ENCODE data around the gene ENTREP3.
"Not testable (repeated sequence)": the region's sequence is repeated elsewhere in the genome, so short reads cannot be mapped to it uniquely, and the experiment has no call there.

The ENTREP3 gene

GRCh38 chr1:155227261-155228095 lies 27.8 kb downstream of the ENTREP3 start:
- WGBS, 2 donors (ENCODE audit: extremely low coverage in 2 of 2, insufficient read length in 2 of 2, insufficient replicate concordance in 1 of 2): no CpG with 5 or more reads among the region's 42 CpGs
- H3K9ac ChIP-seq (ENCODE audit: low read depth, low read length, poor library complexity): peak overlapping the region; percentile 63
- DNase-seq (ENCODE audit: low spot score): peak; percentile 99

GRCh38 chr1:155226910-155227260 lies 28.4 kb downstream of the ENTREP3 start:
- Histone ChIP-seq H3K79me1 (ENCODE audit: low read depth, low read length) (peaks cover 3% of the 10 kb centered on the region), H3K14ac (ENCODE audit: low read length) (no peak overlapping the region), H2BK15ac (ENCODE audit: low read length) (no peak overlapping the region), H2BK5ac (ENCODE audit: low read length) (no peak overlapping the region), H2BK12ac (ENCODE audit: low read length) (no peak overlapping the region), H3K9ac (ENCODE audit: low read depth, low read length, poor library complexity) (peak overlapping the region; percentile 76), H3K36me3 (replicated peaks in 1 of 2; ENCODE audit: control insufficient read depth in 2 of 2, insufficient read depth in 2 of 2, low read length in 2 of 2) (peaks cover 3 to 32% of the 10 kb centered on the region in 2 donors), H2AFZ (ENCODE audit: low read length) (peak overlapping the region; percentile 59), H3K9me3 (replicated peaks in 1 of 2; ENCODE audit: control insufficient read depth in 2 of 2, insufficient read depth in 1 of 2, low read depth in 1 of 2, low read length in 2 of 2) (no peaks in the 10 kb centered on the region), H3K27me3 (ENCODE audit: control insufficient read depth in 3 of 3, insufficient read depth in 3 of 3, low read depth in 1 of 3, low read length in 3 of 3) (no peaks in the 10 kb centered on the region), H3K4me2 (ENCODE audit: insufficient read depth, low read length, poor library complexity, severe bottlenecking) (peak overlapping the region; percentile 48), H3K4me3 (ENCODE audit: low read length in 2 of 2) (peak overlapping the region; percentile 60 to 82), H3K4ac (ENCODE audit: low read length) (no peak overlapping the region), H3K18ac (ENCODE audit: low read length) (no peak overlapping the region), H4K8ac (ENCODE audit: low read depth, low read length) (no peak overlapping the region), H2BK120ac (ENCODE audit: low read depth, low read length) (no peak overlapping the region), H3K4me1 (ENCODE audit: control insufficient read depth in 2 of 2, insufficient read depth in 1 of 2, low read depth in 1 of 2, low read length in 2 of 2) (peaks cover 12% of the 10 kb centered on the region in 2 donors), H4K91ac (ENCODE audit: low read depth, low read length, poor library complexity) (no peak overlapping the region), H3K27ac (replicated peaks; ENCODE audit: low read length) (peak overlapping the region; percentile 80), H2AK5ac (ENCODE audit: low read depth, low read length) (no peak overlapping the region), H3K23ac (ENCODE audit: low read depth, low read length, poor library complexity) (no peak overlapping the region)
- DNase-seq (ENCODE audit: low spot score): peak; percentile 66
- no CpG with 5 or more reads among the region's 19 CpGs for WGBS, 2 donors (ENCODE audit: extremely low coverage in 2 of 2, insufficient read length in 2 of 2, insufficient replicate concordance in 1 of 2)

More at GRCh38 chr1:155227261-155228095, 27.8 kb downstream of the ENTREP3 start:
- H2BK12ac ChIP-seq (ENCODE audit: low read length): no peak overlapping the region
- no peak overlapping the region for H3K23ac ChIP-seq (ENCODE audit: low read depth, low read length, poor library complexity)
- H3K18ac ChIP-seq (ENCODE audit: low read length): peak overlapping the region; percentile 39
- H3K27ac ChIP-seq (replicated peaks; ENCODE audit: low read length): peak overlapping the region; percentile 85
- H2AFZ ChIP-seq (ENCODE audit: low read length): peak overlapping the region; percentile 79
- peaks cover 3 to 29% of the 10 kb centered on the region in 2 donors for H3K36me3 ChIP-seq (replicated peaks in 1 of 2; ENCODE audit: control insufficient read depth in 2 of 2, insufficient read depth in 2 of 2, low read length in 2 of 2)
- H4K91ac ChIP-seq (ENCODE audit: low read depth, low read length, poor library complexity): no peak overlapping the region
- no peak overlapping the region for H2AK5ac ChIP-seq (ENCODE audit: low read depth, low read length)
- no peak overlapping the region for H2BK5ac ChIP-seq (ENCODE audit: low read length)
- no peak overlapping the region for H3K14ac ChIP-seq (ENCODE audit: low read length)
- H3K4ac ChIP-seq (ENCODE audit: low read length): no peak overlapping the region
- H4K8ac ChIP-seq (ENCODE audit: low read depth, low read length): peak overlapping the region; percentile 21
- no peaks in the 10 kb centered on the region for H3K9me3 ChIP-seq (replicated peaks in 1 of 2; ENCODE audit: control insufficient read depth in 2 of 2, insufficient read depth in 1 of 2, low read depth in 1 of 2, low read length in 2 of 2)
- H2BK120ac ChIP-seq (ENCODE audit: low read depth, low read length): no peak overlapping the region
- peaks cover 3% of the 10 kb centered on the region for H3K79me1 ChIP-seq (ENCODE audit: low read depth, low read length)
- no peak overlapping the region for H2BK15ac ChIP-seq (ENCODE audit: low read length)
- H3K4me3 ChIP-seq (ENCODE audit: low read length in 2 of 2): peak overlapping the region; percentile 60 to 82
- peak overlapping the region; percentile 63 for H3K4me2 ChIP-seq (ENCODE audit: insufficient read depth, low read length, poor library complexity, severe bottlenecking)
- no peaks in the 10 kb centered on the region for H3K27me3 ChIP-seq (ENCODE audit: control insufficient read depth in 3 of 3, insufficient read depth in 3 of 3, low read depth in 1 of 3, low read length in 3 of 3)
- peaks cover 12% of the 10 kb centered on the region in 2 donors for H3K4me1 ChIP-seq (ENCODE audit: control insufficient read depth in 2 of 2, insufficient read depth in 1 of 2, low read depth in 1 of 2, low read length in 2 of 2)

GRCh38 chr1:155226188-155226909 lies 28.9 kb downstream of the ENTREP3 start:
- Histone ChIP-seq H3K27ac (replicated peaks; ENCODE audit: low read length) (peak overlapping the region; percentile 80), H4K91ac (ENCODE audit: low read depth, low read length, poor library complexity) (no peak overlapping the region), H3K4ac (ENCODE audit: low read length) (no peak overlapping the region), H3K23ac (ENCODE audit: low read depth, low read length, poor library complexity) (no peak overlapping the region), H2BK120ac (ENCODE audit: low read depth, low read length) (no peak overlapping the region), H3K4me2 (ENCODE audit: insufficient read depth, low read length, poor library complexity, severe bottlenecking) (peak overlapping the region; percentile 48), H3K9ac (ENCODE audit: low read depth, low read length, poor library complexity) (no peak overlapping the region), H2AFZ (ENCODE audit: low read length) (peak overlapping the region; percentile 59), H3K18ac (ENCODE audit: low read length) (no peak overlapping the region), H2AK5ac (ENCODE audit: low read depth, low read length) (no peak overlapping the region), H3K79me1 (ENCODE audit: low read depth, low read length) (peaks cover 3% of the 10 kb centered on the region), H4K8ac (ENCODE audit: low read depth, low read length) (no peak overlapping the region), H2BK15ac (ENCODE audit: low read length) (no peak overlapping the region), H3K14ac (ENCODE audit: low read length) (no peak overlapping the region), H3K4me3 (ENCODE audit: low read length in 2 of 2) (peak overlapping the region; percentile 60 to 82), H2BK5ac (ENCODE audit: low read length) (no peak overlapping the region), H2BK12ac (ENCODE audit: low read length) (no peak overlapping the region), H3K27me3 (ENCODE audit: control insufficient read depth in 3 of 3, insufficient read depth in 3 of 3, low read depth in 1 of 3, low read length in 3 of 3) (no peaks in the 10 kb centered on the region), H3K9me3 (replicated peaks in 1 of 2; ENCODE audit: control insufficient read depth in 2 of 2, insufficient read depth in 1 of 2, low read depth in 1 of 2, low read length in 2 of 2) (no peaks in the 10 kb centered on the region), H3K4me1 (ENCODE audit: control insufficient read depth in 2 of 2, insufficient read depth in 1 of 2, low read depth in 1 of 2, low read length in 2 of 2) (peaks cover 12% of the 10 kb centered on the region in 2 donors), H3K36me3 (replicated peaks in 1 of 2; ENCODE audit: control insufficient read depth in 2 of 2, insufficient read depth in 2 of 2, low read length in 2 of 2) (peaks cover 3 to 35% of the 10 kb centered on the region in 2 donors)
- DNase-seq (ENCODE audit: low spot score): peak; percentile 62
- WGBS, 2 donors (ENCODE audit: extremely low coverage in 2 of 2, insufficient read length in 2 of 2, insufficient replicate concordance in 1 of 2): no CpG with 5 or more reads among the region's 7 CpGs

- H2BK15ac ChIP-seq (ENCODE audit: low read length); H3K9ac ChIP-seq (ENCODE audit: low read depth, low read length, poor library complexity); H2AK5ac ChIP-seq (ENCODE audit: low read depth, low read length); DNase-seq (ENCODE audit: low spot score); H2BK12ac ChIP-seq (ENCODE audit: low read length); H2BK120ac ChIP-seq (ENCODE audit: low read depth, low read length); H4K91ac ChIP-seq (ENCODE audit: low read depth, low read length, poor library complexity); H4K8ac ChIP-seq (ENCODE audit: low read depth, low read length); H3K27me3 ChIP-seq (ENCODE audit: control insufficient read depth in 3 of 3, insufficient read depth in 3 of 3, low read depth in 1 of 3, low read length in 3 of 3); H3K4ac ChIP-seq (ENCODE audit: low read length); H2AFZ ChIP-seq (ENCODE audit: low read length); H3K27ac ChIP-seq (replicated peaks; ENCODE audit: low read length); H3K9me3 ChIP-seq (replicated peaks in 1 of 2; ENCODE audit: control insufficient read depth in 2 of 2, insufficient read depth in 1 of 2, low read depth in 1 of 2, low read length in 2 of 2); H2BK5ac ChIP-seq (ENCODE audit: low read length); H3K79me1 ChIP-seq (ENCODE audit: low read depth, low read length); H3K4me2 ChIP-seq (ENCODE audit: insufficient read depth, low read length, poor library complexity, severe bottlenecking); H3K18ac ChIP-seq (ENCODE audit: low read length): not testable (repeated sequence)
- Histone ChIP-seq H3K4me1 (ENCODE audit: control insufficient read depth in 2 of 2, insufficient read depth in 1 of 2, low read depth in 1 of 2, low read length in 2 of 2) (peaks cover 12% of the 10 kb centered on the region in 2 donors), H3K4me3 (ENCODE audit: low read length in 2 of 2) (peak overlapping the region in 1 of 2 donors; percentile 60), H3K14ac (ENCODE audit: low read length) (peak overlapping the region; percentile 6), H3K36me3 (replicated peaks in 1 of 2; ENCODE audit: control insufficient read depth in 2 of 2, insufficient read depth in 2 of 2, low read length in 2 of 2) (peaks cover 3 to 39% of the 10 kb centered on the region in 2 donors), H3K23ac (ENCODE audit: low read depth, low read length, poor library complexity) (peak overlapping the region; percentile 18)
- no CpG with 5 or more reads among the region's 8 CpGs for WGBS, 2 donors (ENCODE audit: extremely low coverage in 2 of 2, insufficient read length in 2 of 2, insufficient replicate concordance in 1 of 2)
Observed at GRCh38 chr1:155225404-155225759, 29.9 kb downstream of the ENTREP3 start.
